Measurements from ENCODE around the gene MPI. TPM values are rescaled to one million over a fixed set of nuclear protein-coding genes. Genes with fewer than 3 reads are reported as not detected.
"Not testable (repeated sequence)": the region's sequence is repeated elsewhere in the genome, so short reads cannot be mapped to it uniquely, and the experiment has no call there.

Gene MPI
- total RNA-seq, 4 donors from 2014 or later, result 63.1 to 176 (median 98.4) TPM

DNA sequence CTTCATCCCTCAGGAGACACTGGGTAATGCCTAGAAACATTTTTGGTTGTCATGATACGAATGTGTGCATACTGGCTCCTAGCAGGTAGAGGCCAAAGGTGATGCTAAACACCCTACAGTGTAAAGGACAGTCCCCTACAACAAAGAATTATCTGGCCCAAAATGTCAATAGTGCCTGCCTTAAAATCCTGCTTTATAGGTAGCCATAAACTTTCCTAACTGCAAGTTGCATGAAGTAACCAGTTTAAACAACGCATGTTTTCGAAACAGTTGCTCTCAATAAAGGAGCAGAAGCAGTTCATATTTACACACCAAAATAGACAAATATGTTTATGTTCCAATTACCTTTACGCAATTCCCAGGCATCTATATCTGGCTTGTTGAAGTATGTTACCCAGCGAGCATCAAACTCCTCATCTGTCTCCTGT is 38.9 kb downstream of the MPI start:
- Histone ChIP-seq H3K36me3 (peaks cover 0 to 40% (median 15%) of the 10 kb centered on the region in 4 donors), H3K4me1 (peaks cover 5 to 48% (median 29%) of the 10 kb centered on the region in 4 donors), H3K9me3 (no peaks in the 10 kb centered on the region), H3K27me3 (no peaks in the 10 kb centered on the region), H3K27ac (peak overlapping the region in 3 of 4 donors; percentile 16 to 70 (median 63)), H3K4me3 (no peak overlapping the region)
- intact Hi-C loops (cut with DNase I; ENCODE audit: low total_unique reads) (no loop called here), in situ Hi-C loops (cut with MboI; ENCODE audit: low pct_ligation_motif_present in 1 of 4, low pct_unique_long_range_greater_than_20kb in 1 of 4, low sequenced_read_pairs in 3 of 4) (loop anchor here in 2 of 4 donors (25.0 kb wide), 1 partner anchor 291 kb away; no protein-coding TSS in a partner anchor)
- TF ChIP-seq EP300 (IDR thresholded peaks at IDR 0.05; ENCODE audit: low read depth) (no peak), POLR2AphosphoS5 (IDR thresholded peaks at IDR 0.05) (peak in 1 of 3 donors; percentile 52)
- 37 to 57% methylated on average over 4 to 5 of the region's 5 CpGs for WGBS, 2 donors (ENCODE audit: low coverage in 1 of 2)
- DNase-seq, result no peak

DNA sequence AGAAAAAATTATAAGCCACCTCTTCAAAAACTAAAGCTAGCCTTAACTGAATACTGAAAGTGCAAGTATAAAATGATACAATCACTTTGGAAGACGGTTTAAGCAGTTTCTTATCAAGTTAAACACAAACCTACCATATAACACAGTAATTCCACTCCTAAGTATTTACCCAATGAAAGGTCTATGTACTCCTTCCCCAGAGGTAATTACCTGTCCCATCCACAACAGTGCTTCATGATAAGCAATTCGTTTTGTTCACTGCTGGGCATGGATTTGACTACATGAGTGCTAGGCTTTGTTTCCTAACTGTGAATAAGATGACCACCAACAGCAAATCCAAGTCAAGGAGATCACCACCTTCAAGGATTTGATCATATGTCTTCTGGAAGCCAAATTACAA is 43.7 kb downstream of the MPI start:
- Histone ChIP-seq H3K4me3 (peak overlapping the region in 1 of 4 donors; percentile 70), H3K4me1 (peaks cover 10 to 78% (median 54%) of the 10 kb centered on the region in 4 donors), H3K27ac (peak overlapping the region; percentile 97 to 99 (median 98)), H3K9me3 (no peaks in the 10 kb centered on the region), H3K36me3 (peaks cover 0 to 7% (median 0%) of the 10 kb centered on the region in 4 donors), H3K27me3 (no peaks in the 10 kb centered on the region)
- intact Hi-C loops (cut with DNase I; ENCODE audit: low total_unique reads), result no loop called here
- TF ChIP-seq, protein P1, sequence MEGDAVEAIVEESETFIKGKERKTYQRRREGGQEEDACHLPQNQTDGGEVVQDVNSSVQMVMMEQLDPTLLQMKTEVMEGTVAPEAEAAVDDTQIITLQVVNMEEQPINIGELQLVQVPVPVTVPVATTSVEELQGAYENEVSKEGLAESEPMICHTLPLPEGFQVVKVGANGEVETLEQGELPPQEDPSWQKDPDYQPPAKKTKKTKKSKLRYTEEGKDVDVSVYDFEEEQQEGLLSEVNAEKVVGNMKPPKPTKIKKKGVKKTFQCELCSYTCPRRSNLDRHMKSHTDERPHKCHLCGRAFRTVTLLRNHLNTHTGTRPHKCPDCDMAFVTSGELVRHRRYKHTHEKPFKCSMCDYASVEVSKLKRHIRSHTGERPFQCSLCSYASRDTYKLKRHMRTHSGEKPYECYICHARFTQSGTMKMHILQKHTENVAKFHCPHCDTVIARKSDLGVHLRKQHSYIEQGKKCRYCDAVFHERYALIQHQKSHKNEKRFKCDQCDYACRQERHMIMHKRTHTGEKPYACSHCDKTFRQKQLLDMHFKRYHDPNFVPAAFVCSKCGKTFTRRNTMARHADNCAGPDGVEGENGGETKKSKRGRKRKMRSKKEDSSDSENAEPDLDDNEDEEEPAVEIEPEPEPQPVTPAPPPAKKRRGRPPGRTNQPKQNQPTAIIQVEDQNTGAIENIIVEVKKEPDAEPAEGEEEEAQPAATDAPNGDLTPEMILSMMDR (IDR thresholded peaks at IDR 0.05), result no peak
- TF ChIP-seq EP300 (IDR thresholded peaks at IDR 0.05; ENCODE audit: low read depth), result no peak
- peak in 2 of 3 donors; percentile 57 to 62 for TF ChIP-seq POLR2AphosphoS5 (IDR thresholded peaks at IDR 0.05)
- no peak for TF ChIP-seq POLR2A (IDR thresholded peaks at IDR 0.05)
- in situ Hi-C loops (cut with MboI; ENCODE audit: low pct_ligation_motif_present in 1 of 4, low pct_unique_long_range_greater_than_20kb in 1 of 4, low sequenced_read_pairs in 3 of 4), result loop anchor here in 2 of 4 donors (25.0 kb wide), 1 partner anchor 296 kb away; no protein-coding TSS in a partner anchor
- 27 to 40% methylated on average over 1 to 2 of the region's 2 CpGs for WGBS, 2 donors (ENCODE audit: low coverage in 1 of 2)
- no peak for DNase-seq

DNA sequence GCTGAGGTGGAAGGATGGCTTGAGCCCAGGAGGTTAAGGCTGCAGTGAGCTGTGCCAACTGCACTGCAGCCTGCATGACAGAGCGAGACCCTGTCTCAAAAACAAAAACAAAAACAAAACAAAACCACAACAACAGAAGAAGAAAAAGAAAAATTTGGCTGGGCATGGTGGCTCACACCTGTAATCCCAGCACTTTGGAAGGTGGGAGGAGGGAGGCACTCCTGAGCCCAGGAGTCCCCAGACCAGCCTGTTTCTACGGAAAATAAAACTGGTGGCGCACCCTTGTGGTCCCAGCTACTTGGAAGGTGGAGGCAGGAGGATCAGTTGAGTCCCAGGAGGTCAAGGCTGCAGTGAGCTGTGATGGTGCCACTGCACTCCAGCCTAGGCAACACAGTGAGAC is 45.4 kb downstream of the MPI start:
- peak overlapping the region in 2 of 4 donors; percentile 70 to 87 for H3K4me3 ChIP-seq
- 51 to 53% methylated on average over 2 to 3 of the region's 3 CpGs for WGBS, 2 donors (ENCODE audit: low coverage in 1 of 2)
- H3K9me3 ChIP-seq; H3K36me3 ChIP-seq; intact Hi-C loops (cut with DNase I; ENCODE audit: low total_unique reads); H3K27me3 ChIP-seq: not testable (repeated sequence)
- TF ChIP-seq, protein P1 (IDR thresholded peaks at IDR 0.05), result peak in 1 of 5 experiments; percentile 10
- peak overlapping the region; percentile 97 to 99 (median 98) for H3K27ac ChIP-seq
- H3K4me1 ChIP-seq, result peaks cover 10 to 71% (median 47%) of the 10 kb centered on the region in 4 donors
- peak; percentile 48 for DNase-seq
- in situ Hi-C loops (cut with MboI; ENCODE audit: low pct_ligation_motif_present in 1 of 4, low pct_unique_long_range_greater_than_20kb in 1 of 4, low sequenced_read_pairs in 3 of 4), result loop anchor here in 2 of 4 donors (25.0 kb wide), 1 partner anchor 298 kb away; no protein-coding TSS in a partner anchor

DNA sequence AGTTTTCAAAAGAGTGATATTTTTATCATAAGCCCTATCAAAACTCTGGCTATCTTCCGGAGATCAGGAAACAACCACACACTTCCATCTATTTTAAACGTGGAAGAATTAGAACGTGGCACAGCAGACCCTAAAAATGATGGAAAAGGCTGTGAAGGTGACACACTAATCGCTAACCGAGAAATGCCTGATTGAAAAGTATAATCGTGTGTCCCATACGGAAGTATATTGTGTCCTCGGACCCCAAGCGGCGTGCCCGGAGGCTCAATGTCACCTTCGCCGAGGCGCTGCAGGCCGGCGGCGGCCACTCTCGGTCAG is 47.4 kb downstream of the MPI start:
- Histone ChIP-seq H3K27me3 (no peaks in the 10 kb centered on the region), H3K4me1 (peaks cover 10 to 52% (median 40%) of the 10 kb centered on the region in 4 donors), H3K36me3 (no peaks in the 10 kb centered on the region), H3K27ac (peak overlapping the region; percentile 97 to 99 (median 98)), H3K9me3 (no peaks in the 10 kb centered on the region), H3K4me3 (peak overlapping the region; percentile 70 to 89 (median 80))
- no peak for DNase-seq
- in situ Hi-C loops (cut with MboI; ENCODE audit: low pct_ligation_motif_present in 1 of 4, low pct_unique_long_range_greater_than_20kb in 1 of 4, low sequenced_read_pairs in 3 of 4) (loop anchor here in 2 of 4 donors (25.0 kb wide), 1 partner anchor 300 kb away; no protein-coding TSS in a partner anchor), intact Hi-C loops (cut with DNase I; ENCODE audit: low total_unique reads) (no loop called here)
- TF ChIP-seq POLR2AphosphoS5 (IDR thresholded peaks at IDR 0.05) (no peak), POLR2A (IDR thresholded peaks at IDR 0.05) (no peak), EP300 (IDR thresholded peaks at IDR 0.05; ENCODE audit: low read depth) (no peak)
- TF ChIP-seq, protein P1 (IDR thresholded peaks at IDR 0.05), result no peak
- 0% methylated on average over 7 to 16 of the region's 18 CpGs for WGBS, 2 donors (ENCODE audit: low coverage in 1 of 2)

All from transverse colon (tissue), 4 donors.